CD4-positive, alpha-beta memory T cell (primary cell): Measurements from ENCODE around the gene ASTN2. TPM values are rescaled to one million over a fixed set of nuclear protein-coding genes. Genes with fewer than 3 reads are reported as not detected.

Source experiments
- CTCF ChIA-PET: fragments of 350-600 bp; sonication (Branson Sonifier 250); formaldehyde crosslinking; loops from one replicate; lab custom pipeline; 2021; ENCODE audit warnings: inconsistent platforms; ENCODE audit not compliant: partially characterized antibody; lab: Charles Lee
- POLR2A ChIA-PET: fragments of 350-600 bp; sonication (Branson Sonifier 250); formaldehyde crosslinking; loops from one replicate; lab custom pipeline; 2021; ENCODE audit not compliant: partially characterized antibody; lab: Charles Lee
- DNase-seq, 5 donors: peaks; one replicate each; pipeline versions ENCODE4 v3.0.0 to v3.0.0-alpha.2; 2020 to 2022; ENCODE audit warnings: mixed read lengths in 1 of 5
- H3K27ac ChIP-seq: one replicate; pipeline ENCODE4 v1.7.0; 2013; ENCODE audit warnings: low read depth, low read length
- H3K27me3 ChIP-seq: 2 replicates; pipeline ENCODE4 v1.7.0; 2013; ENCODE audit warnings: mild to moderate bottlenecking, low read length, moderate library complexity; ENCODE audit not compliant: insufficient read depth
- H3K36me3 ChIP-seq: 2 replicates; pipeline ENCODE4 v1.7.0; 2013; ENCODE audit warnings: mild to moderate bottlenecking, low read length, moderate library complexity; ENCODE audit not compliant: insufficient read depth
- H3K4me1 ChIP-seq: 2 replicates; pipeline ENCODE4 v1.7.0; 2013; ENCODE audit warnings: mild to moderate bottlenecking, low read length, moderate library complexity; ENCODE audit not compliant: insufficient read depth
- H3K4me3 ChIP-seq, 2 donors: one replicate each; pipeline ENCODE4 v1.7.0; 2013; ENCODE audit warnings: low read length in 2 of 2, mild to moderate bottlenecking in 1 of 2
- H3K9me3 ChIP-seq, 2 donors: one replicate each; pipeline ENCODE4 v1.7.0; 2013; ENCODE audit warnings: low read length in 2 of 2, control low read depth in 1 of 2; ENCODE audit not compliant: control insufficient read depth in 1 of 2
- H3K27ac Mint-ChIP-seq, 7 donors: one replicate each; pipeline ENCODE4 v1.8.0; 2020 to 2021; ENCODE audit warnings: mixed read lengths in 7 of 7, mild to moderate bottlenecking in 6 of 7, inconsistent platforms in 3 of 7, moderate library complexity in 3 of 7
- H3K27me3 Mint-ChIP-seq, 2 donors: one replicate each; pipeline ENCODE4 v1.8.0; 2020 to 2021; ENCODE audit warnings: mixed read lengths in 2 of 2
- H3K36me3 Mint-ChIP-seq, 2 donors: one replicate each; pipeline ENCODE4 v1.8.0; 2020 to 2021; ENCODE audit warnings: mixed read lengths in 2 of 2, inconsistent platforms in 1 of 2, mild to moderate bottlenecking in 1 of 2
- H3K4me1 Mint-ChIP-seq, 4 donors: one replicate each; pipeline ENCODE4 v1.8.0; 2020 to 2021; ENCODE audit warnings: mixed read lengths in 4 of 4, mild to moderate bottlenecking in 1 of 4
- H3K4me3 Mint-ChIP-seq, 8 donors: one replicate each; pipeline ENCODE4 v1.8.0; 2020 to 2021; ENCODE audit warnings: mixed read lengths in 8 of 8, mild to moderate bottlenecking in 7 of 8, moderate library complexity in 6 of 8, inconsistent platforms in 3 of 8
- H3K9me3 Mint-ChIP-seq, 8 donors: one replicate each; pipeline ENCODE4 v1.8.0; 2020 to 2021; ENCODE audit warnings: mixed read lengths in 8 of 8, mild to moderate bottlenecking in 5 of 8, inconsistent platforms in 3 of 8, moderate library complexity in 1 of 8
- intact Hi-C: fragments of 100-400 bp; cut with micrococcal nuclease; formaldehyde crosslinking; loops from one replicate; pipeline ENCODE4 v1.15.1; 2023
- polyA plus RNA-seq, 2 donors: library from polyadenylated mRNA; unstranded; fragments of 300-500 nt; fragmentation: Illumina TruSeq; gene quantifications; one replicate each; pipeline ENCODE4 v1.2.3, GENCODE V29; 2021
- total RNA-seq, 2 experiments: library from RNA; stranded (reverse); gene quantifications; one replicate each; pipeline ENCODE4 v1.2.3, GENCODE V29; 2021

The ASTN2 gene
- total and polyA plus RNA-seq, 4 experiments from 2014 or later, result 2.7 to 5.9 (median 4.8) TPM

DNA sequence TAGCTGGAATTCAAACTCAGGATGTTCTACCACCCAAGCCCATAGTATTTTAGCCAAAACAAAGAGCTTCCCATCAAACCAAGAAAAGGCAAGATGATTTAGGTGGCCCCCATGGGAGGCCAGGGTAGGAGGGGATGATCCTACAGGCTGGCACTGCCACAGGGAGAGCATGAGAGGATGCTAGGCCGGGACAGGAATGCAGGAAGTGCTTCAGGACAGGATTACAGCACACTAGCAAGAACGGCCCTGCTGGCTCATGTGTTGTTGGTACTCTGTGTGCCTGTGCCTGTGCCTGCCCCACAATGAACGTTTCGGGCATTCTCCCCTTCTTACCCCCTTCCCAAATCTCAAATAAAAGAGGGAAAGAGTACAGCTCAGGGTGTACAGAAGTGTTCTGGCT is 838.5 kb downstream of the ASTN2 start:
- Mint-ChIP-seq H3K4me1 (no peaks in the 10 kb centered on the region), H3K36me3 (peaks cover 0 to 4% of the 10 kb centered on the region in 2 donors), H3K9me3 (no peaks in the 10 kb centered on the region), H3K4me3 (no peak overlapping the region), H3K27me3 (no peaks in the 10 kb centered on the region), H3K27ac (no peak overlapping the region)
- intact Hi-C loops, result no loop called here
- Histone ChIP-seq H3K4me3 (no peak overlapping the region), H3K27ac (no peak overlapping the region), H3K9me3 (no peaks in the 10 kb centered on the region), H3K4me1 (no peaks in the 10 kb centered on the region), H3K36me3 (no peaks in the 10 kb centered on the region), H3K27me3 (no peaks in the 10 kb centered on the region)
- ChIA-PET POLR2A (no interaction called here), CTCF (no interaction called here)
- DNase-seq, result no peak

DNA sequence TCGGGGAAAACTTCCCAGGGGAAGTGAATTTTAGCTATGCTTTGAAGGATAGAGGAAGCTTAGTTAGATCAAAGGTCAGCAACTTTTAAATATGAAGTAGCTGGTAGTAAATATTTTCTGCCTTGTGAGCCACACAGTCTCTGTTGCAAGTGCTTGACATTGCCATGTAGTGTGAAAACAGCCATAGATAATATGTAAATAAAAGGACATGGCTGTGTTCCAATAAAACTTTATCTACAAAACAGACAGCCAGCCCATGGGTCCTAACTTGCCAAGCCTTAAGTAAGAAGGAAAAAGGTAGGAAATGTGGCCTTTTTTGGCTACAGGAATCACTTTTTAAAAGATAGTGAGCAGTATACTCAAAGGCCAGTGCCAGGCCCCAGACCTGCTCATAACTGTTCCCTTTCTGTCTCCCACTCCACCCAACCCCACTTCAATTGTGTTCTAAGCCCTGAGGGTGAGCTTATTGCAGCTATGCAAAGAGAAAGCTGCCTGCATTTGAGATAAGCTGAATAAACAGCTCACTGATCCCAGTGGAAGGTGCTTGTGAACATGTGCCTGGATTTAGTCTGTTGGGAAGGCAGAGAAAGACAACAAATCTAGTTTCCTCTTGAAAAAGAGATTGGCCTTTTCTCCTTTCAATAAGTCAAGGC is 840.7 kb downstream of the ASTN2 start:
- Histone ChIP-seq H3K27me3 (no peaks in the 10 kb centered on the region), H3K9me3 (no peaks in the 10 kb centered on the region), H3K36me3 (no peaks in the 10 kb centered on the region), H3K4me3 (no peak overlapping the region), H3K4me1 (no peaks in the 10 kb centered on the region), H3K27ac (no peak overlapping the region)
- no peak overlapping the region for H3K27ac Mint-ChIP-seq
- H3K27me3 Mint-ChIP-seq, result no peaks in the 10 kb centered on the region
- ChIA-PET CTCF (no interaction called here), POLR2A (no interaction called here)
- H3K9me3 Mint-ChIP-seq, result no peaks in the 10 kb centered on the region
- intact Hi-C loops, result no loop called here
- no peak overlapping the region for H3K4me3 Mint-ChIP-seq
- H3K4me1 Mint-ChIP-seq, result no peaks in the 10 kb centered on the region
- peaks cover 0 to 4% of the 10 kb centered on the region in 2 donors for H3K36me3 Mint-ChIP-seq
- DNase-seq, result no peak

DNA sequence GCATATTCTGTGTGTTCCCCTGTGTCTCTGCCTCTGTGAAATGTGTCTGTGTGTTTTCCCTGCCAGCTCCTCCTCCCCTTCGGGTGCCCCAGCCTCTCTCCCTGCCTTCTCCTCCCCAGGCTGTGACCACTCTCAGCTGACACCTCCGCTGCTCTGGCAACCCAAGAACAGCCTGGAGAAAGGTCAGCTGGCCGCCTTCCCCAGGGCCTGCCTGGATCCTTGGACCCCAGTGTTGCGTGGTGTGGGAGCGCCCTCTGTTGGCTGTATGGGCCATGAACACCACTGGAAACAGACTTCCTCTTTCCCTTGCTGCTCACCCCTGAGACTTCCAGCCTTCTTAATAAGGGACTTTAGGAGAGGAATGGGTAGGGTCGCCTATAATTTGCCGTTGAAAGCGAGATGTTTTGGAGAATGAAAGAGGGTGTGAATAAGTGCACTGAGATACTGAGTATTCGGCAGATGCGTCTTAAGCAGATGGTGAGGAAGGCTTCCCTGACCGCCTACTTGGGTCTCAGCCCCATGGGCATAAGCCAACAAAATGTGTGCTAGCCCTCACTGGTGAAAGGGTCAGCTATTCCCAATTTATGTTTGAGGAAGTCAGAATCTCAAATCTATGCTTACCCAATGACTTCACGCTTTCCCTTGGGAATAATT is 842.6 kb downstream of the ASTN2 start:
- Mint-ChIP-seq H3K27me3 (no peaks in the 10 kb centered on the region), H3K4me1 (no peaks in the 10 kb centered on the region), H3K4me3 (no peak overlapping the region), H3K27ac (no peak overlapping the region), H3K9me3 (no peaks in the 10 kb centered on the region), H3K36me3 (peaks cover 0 to 4% of the 10 kb centered on the region in 2 donors)
- Histone ChIP-seq H3K9me3 (no peaks in the 10 kb centered on the region), H3K4me3 (no peak overlapping the region), H3K27ac (no peak overlapping the region), H3K27me3 (no peaks in the 10 kb centered on the region), H3K36me3 (no peaks in the 10 kb centered on the region), H3K4me1 (no peaks in the 10 kb centered on the region)
- ChIA-PET POLR2A (no interaction called here), CTCF (no interaction called here)
- intact Hi-C loops, result no loop called here
- DNase-seq, result no peak

DNA sequence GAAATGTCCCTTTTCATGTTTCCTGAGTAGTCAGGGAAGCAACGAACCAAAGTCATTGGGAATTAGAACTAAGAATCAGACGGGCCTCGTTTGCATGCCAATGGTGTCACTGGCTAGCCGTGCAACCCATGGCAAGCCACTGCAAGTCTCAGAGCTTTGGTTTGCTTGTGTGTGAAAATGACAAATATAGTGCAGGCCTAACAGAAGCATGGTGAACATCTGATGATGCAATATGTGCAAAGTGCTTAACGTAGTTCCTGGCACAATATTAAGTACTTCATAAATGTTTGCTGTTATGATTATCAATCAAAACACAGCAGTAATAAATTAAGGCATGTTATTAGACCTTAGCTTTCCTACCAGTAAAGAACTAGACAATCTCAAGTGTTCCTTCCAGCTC is 845.7 kb downstream of the ASTN2 start:
- ChIA-PET CTCF (interaction anchor here (1.2 kb wide), 1 partner anchor 9 kb away, joined by 3 read pairs; no protein-coding TSS in a partner anchor), POLR2A (no interaction called here)
- Mint-ChIP-seq H3K27ac (no peak overlapping the region), H3K36me3 (no peaks in the 10 kb centered on the region), H3K4me3 (no peak overlapping the region), H3K9me3 (no peaks in the 10 kb centered on the region), H3K4me1 (no peaks in the 10 kb centered on the region), H3K27me3 (no peaks in the 10 kb centered on the region)
- no peak overlapping the region for H3K4me3 ChIP-seq
- H3K4me1 ChIP-seq, result no peaks in the 10 kb centered on the region
- intact Hi-C loops, result no loop called here
- no peak overlapping the region for H3K27ac ChIP-seq
- no peaks in the 10 kb centered on the region for H3K27me3 ChIP-seq
- H3K9me3 ChIP-seq, result no peaks in the 10 kb centered on the region
- H3K36me3 ChIP-seq, result no peaks in the 10 kb centered on the region
- no peak for DNase-seq

DNA sequence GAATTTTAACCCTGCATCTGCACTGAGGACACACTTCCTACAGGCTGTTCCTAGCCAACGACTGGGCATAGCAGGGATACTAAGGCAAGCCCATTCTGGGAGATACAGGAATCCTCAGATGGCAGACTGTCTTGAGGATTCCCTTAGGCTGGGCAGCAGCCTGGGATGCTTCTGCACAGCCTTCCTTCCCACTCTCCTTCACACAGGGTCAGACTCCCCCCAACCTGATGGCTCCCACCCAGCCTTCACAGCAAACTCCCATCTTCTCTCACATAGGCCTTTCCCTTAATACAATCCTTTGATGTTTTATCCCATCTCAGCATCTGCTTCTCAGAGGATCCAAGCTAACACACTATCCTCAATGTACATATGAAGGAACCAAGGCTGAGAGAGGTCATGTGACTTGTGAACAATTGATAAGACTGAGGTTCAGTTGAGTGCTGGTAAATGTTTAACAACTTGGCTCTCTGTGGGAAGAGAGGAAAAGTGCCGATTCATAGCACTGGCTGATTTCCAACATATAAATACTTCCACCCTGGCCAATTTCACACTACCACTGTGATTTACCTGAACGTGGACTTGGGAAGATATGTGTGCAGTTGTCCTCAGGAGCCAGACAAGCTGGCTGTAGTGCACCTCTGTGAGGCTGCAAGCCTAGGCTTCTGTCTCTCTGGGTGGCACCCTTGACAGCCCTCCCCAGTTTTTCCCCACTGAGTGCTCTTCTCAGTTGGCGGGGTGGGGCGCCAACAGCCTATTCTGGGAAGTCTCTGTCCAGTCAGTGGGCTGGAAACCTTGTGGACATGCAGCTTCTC is 848.0 kb downstream of the ASTN2 start:
- Mint-ChIP-seq H3K9me3 (peaks cover 0 to 3% (median 0%) of the 10 kb centered on the region in 8 donors), H3K27me3 (no peaks in the 10 kb centered on the region), H3K4me3 (no peak overlapping the region), H3K27ac (no peak overlapping the region), H3K4me1 (no peaks in the 10 kb centered on the region), H3K36me3 (peaks cover 0 to 4% of the 10 kb centered on the region in 2 donors)
- CTCF ChIA-PET, result no interaction called here
- DNase-seq, result no peak
- POLR2A ChIA-PET, result no interaction called here
- H3K4me1 ChIP-seq, result no peaks in the 10 kb centered on the region
- no peaks in the 10 kb centered on the region for H3K27me3 ChIP-seq
- no peak overlapping the region for H3K4me3 ChIP-seq
- no peaks in the 10 kb centered on the region for H3K9me3 ChIP-seq
- intact Hi-C loops, result no loop called here
- H3K27ac ChIP-seq, result no peak overlapping the region
- H3K36me3 ChIP-seq, result no peaks in the 10 kb centered on the region

DNA sequence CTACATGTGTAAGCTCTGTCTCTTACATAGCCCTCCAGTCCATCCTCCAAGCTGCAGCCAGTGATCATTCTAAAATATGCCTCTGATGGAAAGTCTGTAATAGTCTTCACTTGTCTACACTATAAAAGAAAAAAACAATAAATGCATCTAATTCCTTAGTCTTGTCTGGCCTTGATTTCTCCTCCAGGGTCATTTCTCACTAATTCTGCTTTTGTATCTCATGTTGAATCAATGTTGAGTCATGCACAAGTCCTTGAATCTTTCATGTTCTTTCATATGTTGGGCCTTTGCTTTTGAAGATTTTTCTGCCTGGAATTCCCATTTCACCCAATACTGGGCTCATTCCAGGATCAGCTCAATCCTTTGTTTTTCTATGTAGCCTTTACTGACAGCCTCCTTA is 848.9 kb downstream of the ASTN2 start:
- H3K4me3 Mint-ChIP-seq, result no peak overlapping the region
- no peaks in the 10 kb centered on the region for H3K9me3 ChIP-seq
- H3K27ac Mint-ChIP-seq, result no peak overlapping the region
- peaks cover 0 to 3% (median 0%) of the 10 kb centered on the region in 8 donors for H3K9me3 Mint-ChIP-seq
- no peak for DNase-seq
- peaks cover 0 to 4% of the 10 kb centered on the region in 2 donors for H3K36me3 Mint-ChIP-seq
- no peaks in the 10 kb centered on the region for H3K27me3 Mint-ChIP-seq
- H3K4me1 ChIP-seq, result no peaks in the 10 kb centered on the region
- H3K27me3 ChIP-seq, result no peaks in the 10 kb centered on the region
- no peak overlapping the region for H3K4me3 ChIP-seq
- ChIA-PET POLR2A (no interaction called here), CTCF (no interaction called here)
- no peak overlapping the region for H3K27ac ChIP-seq
- H3K4me1 Mint-ChIP-seq, result no peaks in the 10 kb centered on the region
- intact Hi-C loops, result no loop called here
- H3K36me3 ChIP-seq, result no peaks in the 10 kb centered on the region

DNA sequence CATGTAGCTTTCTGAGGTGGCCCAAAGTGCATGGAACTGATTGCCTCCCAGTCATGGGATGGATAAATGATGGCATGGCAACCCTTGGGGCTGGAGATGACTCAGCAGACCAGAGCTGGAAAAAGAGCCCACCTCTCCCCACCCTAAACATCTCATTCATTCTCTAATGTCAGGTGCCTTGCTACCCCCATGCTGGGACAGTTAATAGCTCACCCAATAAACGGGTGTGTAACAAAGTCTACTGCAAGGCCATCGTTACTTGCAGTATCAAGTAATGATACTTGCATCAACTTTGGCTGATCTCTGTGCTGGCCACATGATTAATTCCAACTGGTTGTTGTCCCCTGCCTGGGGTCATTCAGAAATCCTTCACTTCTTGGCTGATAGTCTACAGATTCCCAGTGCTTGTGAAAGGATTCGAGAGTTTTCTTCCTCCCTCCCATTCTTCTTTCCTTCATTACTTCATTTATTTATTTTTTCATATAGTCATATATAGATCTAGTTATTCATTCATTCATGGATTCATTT is 850.5 kb downstream of the ASTN2 start:
- intact Hi-C loops, result no loop called here
- H3K4me1 Mint-ChIP-seq, result no peaks in the 10 kb centered on the region
- no peaks in the 10 kb centered on the region for H3K9me3 ChIP-seq
- H3K27me3 ChIP-seq, result no peaks in the 10 kb centered on the region
- H3K4me3 Mint-ChIP-seq, result no peak overlapping the region
- no peaks in the 10 kb centered on the region for H3K36me3 ChIP-seq
- H3K4me1 ChIP-seq, result no peaks in the 10 kb centered on the region
- H3K27ac ChIP-seq, result no peak overlapping the region
- no peak overlapping the region for H3K27ac Mint-ChIP-seq
- peaks cover 0 to 4% of the 10 kb centered on the region in 2 donors for H3K36me3 Mint-ChIP-seq
- ChIA-PET POLR2A (no interaction called here), CTCF (no interaction called here)
- H3K4me3 ChIP-seq, result no peak overlapping the region
- H3K9me3 Mint-ChIP-seq, result peaks cover 0 to 3% (median 0%) of the 10 kb centered on the region in 8 donors
- DNase-seq, result no peak
- no peaks in the 10 kb centered on the region for H3K27me3 Mint-ChIP-seq
